Measurements from ENCODE around the gene PLBD2. TPM values are rescaled to one million over a fixed set of nuclear protein-coding genes. Genes with fewer than 3 reads are reported as not detected.

Gene PLBD2
- total RNA-seq, 1 experiment from 2014 or later: 31.4 TPM

DNA sequence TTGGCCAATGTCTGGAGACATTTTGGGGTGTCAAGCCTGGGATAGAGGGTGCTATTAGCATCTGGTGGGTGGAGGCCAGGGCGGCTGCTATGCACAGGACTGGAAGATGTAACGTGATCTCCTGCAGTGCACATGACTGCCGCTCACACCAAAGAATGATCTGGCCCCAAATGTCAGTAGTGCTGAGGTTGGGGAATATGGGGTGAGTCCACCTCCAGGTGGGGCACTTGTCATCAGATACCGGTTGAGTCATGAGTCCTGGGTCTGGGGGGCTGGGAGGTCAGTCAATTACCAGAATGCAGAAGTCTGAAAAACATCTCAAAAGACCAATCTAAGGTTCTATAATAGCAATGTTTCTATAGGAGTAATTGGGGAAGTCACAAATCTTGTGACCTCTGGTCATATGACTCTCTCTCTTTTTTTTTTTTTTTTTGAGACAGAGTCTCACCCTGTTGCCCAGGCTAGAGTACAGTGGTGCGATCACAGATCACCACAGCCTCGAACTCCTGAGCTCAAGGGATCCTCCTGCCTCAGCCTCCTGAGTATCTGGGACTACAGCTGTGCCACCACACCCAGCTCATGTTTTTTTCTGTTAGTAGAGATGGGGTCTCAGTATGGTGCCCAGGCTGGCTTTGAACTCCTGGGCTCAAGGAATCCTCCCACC is 57.8 kb downstream of the PLBD2 start:
- H3K9me3 ChIP-seq (ENCODE audit: control insufficient read depth, low read depth, low read length): no peaks in the 10 kb centered on the region
- no peak overlapping the region for H4K8ac ChIP-seq (replicated peaks; ENCODE audit: insufficient read length, low read depth, low read length)
- H2BK5ac ChIP-seq (ENCODE audit: insufficient read length, low read length): no peak overlapping the region
- H3K27me3 Mint-ChIP-seq (ENCODE audit: low read depth): no peaks in the 10 kb centered on the region; the same call in none of the 2 replicates
- H3K56ac ChIP-seq (ENCODE audit: insufficient read length, low read depth, low read length): no peak overlapping the region
- H4K20me1 ChIP-seq (ENCODE audit: control insufficient read depth, insufficient read depth, insufficient read length): no peaks in the 10 kb centered on the region
- TF ChIP-seq, protein P1, sequence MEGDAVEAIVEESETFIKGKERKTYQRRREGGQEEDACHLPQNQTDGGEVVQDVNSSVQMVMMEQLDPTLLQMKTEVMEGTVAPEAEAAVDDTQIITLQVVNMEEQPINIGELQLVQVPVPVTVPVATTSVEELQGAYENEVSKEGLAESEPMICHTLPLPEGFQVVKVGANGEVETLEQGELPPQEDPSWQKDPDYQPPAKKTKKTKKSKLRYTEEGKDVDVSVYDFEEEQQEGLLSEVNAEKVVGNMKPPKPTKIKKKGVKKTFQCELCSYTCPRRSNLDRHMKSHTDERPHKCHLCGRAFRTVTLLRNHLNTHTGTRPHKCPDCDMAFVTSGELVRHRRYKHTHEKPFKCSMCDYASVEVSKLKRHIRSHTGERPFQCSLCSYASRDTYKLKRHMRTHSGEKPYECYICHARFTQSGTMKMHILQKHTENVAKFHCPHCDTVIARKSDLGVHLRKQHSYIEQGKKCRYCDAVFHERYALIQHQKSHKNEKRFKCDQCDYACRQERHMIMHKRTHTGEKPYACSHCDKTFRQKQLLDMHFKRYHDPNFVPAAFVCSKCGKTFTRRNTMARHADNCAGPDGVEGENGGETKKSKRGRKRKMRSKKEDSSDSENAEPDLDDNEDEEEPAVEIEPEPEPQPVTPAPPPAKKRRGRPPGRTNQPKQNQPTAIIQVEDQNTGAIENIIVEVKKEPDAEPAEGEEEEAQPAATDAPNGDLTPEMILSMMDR (conservative IDR thresholded peaks at IDR 0.05): no peak
- H3K4me1 Mint-ChIP-seq: peaks cover 3 to 18% of the 10 kb centered on the region in 2 experiments; a peak in 2 of 4 replicates
- WGBS (ENCODE audit: extremely low coverage, insufficient read length, low lambda C conversion rate): no CpG with 5 or more reads among the region's 6 CpGs
- no peak overlapping the region for H2BK20ac ChIP-seq (ENCODE audit: low read depth, low read length, poor library complexity, severe bottlenecking)
- no peak overlapping the region for H3K9ac ChIP-seq (ENCODE audit: extremely low read depth, insufficient read length, low read length)
- H3K23ac ChIP-seq (ENCODE audit: insufficient read length, low read depth, low read length): no peak overlapping the region
- no peak overlapping the region for H3K14ac ChIP-seq (ENCODE audit: insufficient read depth, low read length)
- H3K79me2 ChIP-seq (ENCODE audit: insufficient read depth, low read length): no peaks in the 10 kb centered on the region
- H3K4me3 Mint-ChIP-seq: no peak overlapping the region
- H3K4me2 ChIP-seq (ENCODE audit: insufficient read depth, insufficient read length, low read length): no peak overlapping the region
- no peak overlapping the region for H2BK120ac ChIP-seq (ENCODE audit: low read depth, low read length, poor library complexity, severe bottlenecking)
- no peak overlapping the region for H3K27ac ChIP-seq (ENCODE audit: insufficient read length, low read depth, low read length)
- no peak for DNase-seq
- H3K36me3 Mint-ChIP-seq (ENCODE audit: insufficient read depth in 1 of 3, low read depth in 3 of 3): no peaks in the 10 kb centered on the region
- no peak overlapping the region for H3T11ph ChIP-seq (ENCODE audit: low read length)
- no peaks in the 10 kb centered on the region for H3K27me3 ChIP-seq (ENCODE audit: insufficient read depth, low read length)
- H4K91ac ChIP-seq (ENCODE audit: insufficient read length, low read depth, low read length): no peak overlapping the region
- H3K18ac ChIP-seq (ENCODE audit: insufficient read length, low read depth, low read length): no peak overlapping the region
- no peaks in the 10 kb centered on the region for H3K23me2 ChIP-seq (ENCODE audit: insufficient read length, low read depth, low read length, poor library complexity, severe bottlenecking)
- no peaks in the 10 kb centered on the region for H3K4me1 ChIP-seq (ENCODE audit: insufficient read depth, low read length)
- no peak overlapping the region for H2BK15ac ChIP-seq (ENCODE audit: low read depth, low read length)
- H2AFZ ChIP-seq (ENCODE audit: low read length): no peak overlapping the region
- H3K79me1 ChIP-seq (ENCODE audit: insufficient read depth, low read depth, low read length, poor library complexity, severe bottlenecking): no peaks in the 10 kb centered on the region
- no peak overlapping the region for H2BK12ac ChIP-seq (ENCODE audit: insufficient read length, low read depth, low read length)
- H3K27ac Mint-ChIP-seq: no peak overlapping the region
- H3K9me3 Mint-ChIP-seq: no peaks in the 10 kb centered on the region
- no peak overlapping the region for H2AK5ac ChIP-seq (ENCODE audit: insufficient read length, low read length)
- no peak overlapping the region for H3K4ac ChIP-seq (ENCODE audit: low read depth, low read length)
- no peak overlapping the region for H4K5ac ChIP-seq (ENCODE audit: insufficient read length, low read depth, low read length)
